ENCODE results near the gene LLGL2. TPM values are rescaled to one million over a fixed set of nuclear protein-coding genes. Genes with fewer than 3 reads are reported as not detected.

LLGL2 gene
- total RNA-seq (2022; extraction: Qiagen RNA extraction) = 20.1 to 33.9 TPM (median 32.7 TPM) in 5 replicates

GRCh38 chr17:75524970-75525805 lies at the start of gene LLGL2:
Gene LLGL2 (plus strand): TSS chr17:75525697. CDS start chr17:75543427, 17,730 bp downstream.

GRCh38 chr17:75515496-75516254 lies 9.8 kb upstream of the LLGL2 start, which contains the start of gene CASKIN2:
Gene CASKIN2 (minus strand): TSS chr17:75515537. CDS start chr17:75513804, 1,733 bp downstream.

GRCh38 chr17:75516255-75516618 lies 9.3 kb upstream of the LLGL2 start, which contains the start of gene TSEN54:
Gene TSEN54 (plus strand): TSS chr17:75516528. CDS start chr17:75516561, 33 bp downstream.

GRCh38 chr17:75587675-75588595 lies 62.4 kb downstream of the LLGL2 start, which contains the start of gene MYO15B:
Gene MYO15B (plus strand): TSS chr17:75587800. CDS start chr17:75588058, 258 bp downstream.

Other genes with a start within 250 kb of the LLGL2 start
- gene SLC25A19, start 236.3 kb upstream of the LLGL2 start, total RNA-seq (2022; extraction: Qiagen RNA extraction) = 13.9 to 16.2 TPM (median 15.3 TPM) in 5 replicates
- gene GRB2, start 120.0 kb upstream of the LLGL2 start, total RNA-seq (2022; extraction: Qiagen RNA extraction) = 81.3 to 125 TPM (median 108 TPM) in 5 replicates
- gene TMEM94, start 69.1 kb upstream of the LLGL2 start, total RNA-seq (2022; extraction: Qiagen RNA extraction) = 30.1 to 53.5 TPM (median 47.1 TPM) in 5 replicates
- 7.3 to 14.5 TPM (median 12.9 TPM) in 5 replicates for gene CASKIN2, start 10.2 kb upstream of the LLGL2 start, total RNA-seq (2022; extraction: Qiagen RNA extraction)
- 24.7 to 40.2 TPM (median 35.3 TPM) in 5 replicates for gene TSEN54, start 9.2 kb upstream of the LLGL2 start, total RNA-seq (2022; extraction: Qiagen RNA extraction)
- 31.9 to 58.4 TPM (median 48.6 TPM) in 5 replicates for gene MYO15B, start 62.1 kb downstream of the LLGL2 start, total RNA-seq (2022; extraction: Qiagen RNA extraction)
- gene SMIM5, start 107.7 kb downstream of the LLGL2 start, total RNA-seq (2022; extraction: Qiagen RNA extraction) = 0.71 to 1.1 TPM (median 1.0 TPM) in 5 replicates
- 21.9 to 27.7 TPM (median 26.7 TPM) in 5 replicates for gene RECQL5, start 141.5 kb downstream of the LLGL2 start, total RNA-seq (2022; extraction: Qiagen RNA extraction)
- gene SAP30BP, start 141.6 kb downstream of the LLGL2 start, total RNA-seq (2022; extraction: Qiagen RNA extraction) = 121 to 138 TPM (median 123 TPM) in 5 replicates
- gene ITGB4, start 195.8 kb downstream of the LLGL2 start, total RNA-seq (2022; extraction: Qiagen RNA extraction) = 81.3 to 148 TPM (median 126 TPM) in 5 replicates
- gene GALK1, start 239.5 kb downstream of the LLGL2 start, total RNA-seq (2022; extraction: Qiagen RNA extraction) = 56.4 to 83.4 TPM (median 76.0 TPM) in 5 replicates